ENCODE data around the gene RASGRF1. TPM values are rescaled to one million over a fixed set of nuclear protein-coding genes. Genes with fewer than 3 reads are reported as not detected.
"Not testable (repeated sequence)": the region's sequence is repeated elsewhere in the genome, so short reads cannot be mapped to it uniquely, and the experiment has no call there.

RASGRF1 gene
- 7.4 and 29.1 TPM in 2 replicates for total RNA-seq
- 14.6 TPM for polyA plus RNA-seq (2012)

- DNase-seq (ENCODE audit: low read depth): no peak
Observed at GRCh38 chr15:79090487-79091203, at the start of gene RASGRF1. Gene RASGRF1, minus strand, starts transcription at chr15:79090780. Its CDS starts 282 bp downstream, at chr15:79090498.

GRCh38 chr15:79136434-79137046 lies 46.0 kb upstream of the RASGRF1 start:
- DNase-seq (ENCODE audit: low read depth): no peak

DNA sequence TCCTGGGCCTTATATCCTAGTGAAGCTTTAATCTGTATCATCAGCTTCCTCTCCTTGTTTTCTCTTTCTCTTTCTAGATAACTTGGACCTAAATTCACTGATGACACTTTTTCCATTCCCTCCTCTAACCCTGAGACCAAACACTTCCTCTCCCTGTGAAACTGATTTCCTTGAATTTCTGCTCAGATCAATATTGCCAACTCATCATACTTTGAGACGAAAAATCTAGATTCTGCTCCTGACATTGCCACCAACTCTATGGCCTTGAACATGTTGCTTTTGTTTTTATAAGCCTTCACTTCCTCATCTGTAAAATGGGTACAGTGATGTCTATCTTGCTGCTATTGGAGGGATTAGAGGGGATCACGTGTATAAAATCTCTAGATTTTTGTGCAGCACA lies 42.7 kb upstream of the RASGRF1 start:
- DNase-seq (ENCODE audit: low read depth): no peak

- DNase-seq (ENCODE audit: low read depth): no peak
Observed at GRCh38 chr15:79132770-79133169, 42.2 kb upstream of the RASGRF1 start.

DNA sequence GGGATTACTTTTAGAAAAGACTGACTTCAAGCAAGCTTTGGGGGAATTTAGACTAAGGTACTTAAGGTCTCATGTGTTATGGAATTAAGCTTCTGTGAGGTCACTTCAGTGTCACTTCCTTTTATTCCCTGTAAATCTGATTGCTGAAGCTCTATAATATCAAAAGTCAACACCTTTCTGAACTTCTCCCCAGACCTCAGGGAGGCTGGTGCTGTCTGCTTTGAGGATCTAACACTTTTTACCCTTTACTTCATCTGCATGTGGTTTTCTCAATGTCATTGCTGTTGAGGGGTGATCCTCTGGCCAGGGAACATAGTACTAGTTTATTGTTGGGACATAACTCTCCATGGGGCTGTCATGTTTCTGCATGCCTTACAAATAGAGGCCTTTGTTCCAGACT lies 41.8 kb upstream of the RASGRF1 start:
- no peak for DNase-seq (ENCODE audit: low read depth)

- no peak for DNase-seq (ENCODE audit: low read depth)
Observed at GRCh38 chr15:79130535-79131130, 40.1 kb upstream of the RASGRF1 start.

DNA sequence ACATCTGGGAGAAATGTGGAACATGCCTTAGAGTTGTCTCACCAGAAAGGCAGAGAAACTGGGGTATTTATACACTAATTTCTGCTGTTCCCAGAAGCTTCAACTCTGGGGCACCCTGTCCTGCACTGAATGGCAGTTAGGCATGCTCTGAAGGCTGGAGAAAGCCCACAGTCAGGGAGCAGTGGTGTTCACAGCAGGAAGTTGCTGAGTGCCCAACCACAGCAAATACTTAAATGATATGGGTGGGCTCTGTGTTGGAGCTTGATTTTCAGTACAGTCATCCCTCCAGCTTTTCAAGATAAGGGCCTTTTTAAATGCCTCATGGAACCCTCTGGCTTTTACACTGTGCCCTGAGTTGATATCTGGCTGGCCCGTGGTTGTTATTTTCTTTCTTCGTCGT lies 38.7 kb upstream of the RASGRF1 start:
- no peak for DNase-seq (ENCODE audit: low read depth)

- no peak for DNase-seq (ENCODE audit: low read depth)
Observed at GRCh38 chr15:79128556-79128955, 38.0 kb upstream of the RASGRF1 start.

DNA sequence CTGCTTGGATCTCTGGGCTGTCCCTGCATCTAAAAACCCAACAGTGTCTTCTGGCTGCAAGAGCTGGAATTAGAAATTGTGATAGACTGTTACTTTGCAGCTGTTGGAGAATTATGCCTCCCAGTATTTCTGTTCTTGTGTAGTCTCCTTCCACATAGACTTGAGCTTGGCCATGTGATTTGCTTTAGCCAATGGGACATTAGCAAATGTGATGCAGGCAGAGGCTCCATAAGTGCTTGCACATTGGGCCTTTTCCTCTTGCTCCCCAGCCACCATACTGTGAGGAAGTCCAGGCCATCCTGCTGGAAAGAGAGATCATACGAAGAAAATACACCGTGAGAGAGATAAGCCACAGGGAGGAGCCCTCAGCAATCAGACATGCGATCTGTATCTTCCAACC lies 33.8 kb upstream of the RASGRF1 start:
- DNase-seq (ENCODE audit: low read depth): no peak

DNA sequence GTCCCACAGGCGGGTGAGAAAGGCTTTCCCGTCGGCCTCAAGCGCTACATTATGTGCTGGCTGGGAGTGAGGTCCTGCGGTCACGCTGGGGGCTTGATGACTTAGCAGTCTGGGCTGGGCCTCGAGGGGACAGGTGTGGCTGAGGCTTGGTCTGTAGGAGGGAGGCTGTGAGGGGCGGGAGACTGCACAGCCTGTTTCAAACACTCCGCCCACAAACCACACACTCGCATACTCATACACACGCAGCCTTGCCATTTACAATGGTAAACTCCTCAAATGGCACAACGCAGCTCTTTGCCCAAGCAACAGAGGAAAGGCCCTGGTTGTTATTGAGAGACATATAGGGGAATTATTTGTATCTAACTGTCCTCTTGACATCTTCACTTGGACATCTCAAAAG lies 32.4 kb upstream of the RASGRF1 start:
- DNase-seq (ENCODE audit: low read depth): peak; percentile 25

GRCh38 chr15:79122391-79122790 lies 31.8 kb upstream of the RASGRF1 start:
- no peak for DNase-seq (ENCODE audit: low read depth)

DNA sequence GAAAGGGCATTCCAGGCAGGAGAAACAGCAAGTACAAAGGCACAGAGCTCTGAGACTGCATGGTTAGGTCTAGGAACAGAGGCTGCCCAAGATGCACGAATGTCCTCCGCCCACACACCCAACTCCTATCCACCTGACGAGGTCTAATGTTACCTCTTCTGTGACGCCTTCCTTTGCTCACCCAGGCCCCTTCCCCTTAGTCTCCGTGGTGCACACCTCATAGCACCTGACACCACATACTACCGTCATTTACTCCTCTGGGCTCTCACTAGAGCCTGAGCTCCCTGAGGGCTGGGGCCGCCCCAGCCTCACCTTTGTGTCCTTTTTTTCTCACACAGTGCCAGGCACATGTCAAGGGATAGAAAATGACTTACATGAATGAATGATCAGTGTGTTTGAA lies 31.0 kb upstream of the RASGRF1 start:
- no peak for DNase-seq (ENCODE audit: low read depth)

DNA sequence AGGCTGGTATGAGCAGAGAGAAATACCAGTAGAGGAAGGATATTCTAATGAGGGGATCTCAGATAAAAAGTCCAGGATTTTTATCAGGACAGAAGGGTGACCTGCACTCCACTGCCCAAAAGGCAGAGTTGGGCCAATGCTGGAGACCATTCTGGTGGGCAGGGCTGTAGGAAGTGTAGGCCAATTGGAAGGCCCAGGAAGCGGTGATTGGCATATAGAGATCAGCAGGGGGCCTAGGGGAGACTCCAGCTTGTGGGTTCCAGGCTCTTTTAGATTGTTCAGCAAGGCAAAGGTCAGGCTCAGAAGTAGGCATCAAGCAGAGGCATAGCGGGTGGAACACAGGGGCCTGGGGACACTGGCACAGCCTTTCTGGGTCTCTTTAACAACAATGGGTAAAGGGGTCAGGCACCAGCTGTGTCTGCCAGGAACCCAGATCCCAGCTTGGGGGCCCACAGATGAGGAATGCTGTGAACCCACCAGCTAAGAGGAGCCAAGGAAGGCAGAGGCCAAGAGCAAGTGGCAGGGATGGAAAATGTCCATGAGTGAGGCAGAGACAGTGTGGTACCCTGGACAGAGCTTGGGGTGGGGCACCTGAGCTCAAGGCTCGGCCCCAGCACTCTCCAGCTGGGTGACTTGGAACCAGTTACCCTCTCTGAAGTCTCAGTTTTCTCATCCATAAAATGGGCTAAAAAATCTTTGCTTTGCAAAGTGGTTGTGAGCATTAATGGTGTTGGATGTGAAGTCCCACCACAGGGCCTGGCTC lies 27.0 kb upstream of the RASGRF1 start:
- DNase-seq (ENCODE audit: low read depth): no peak

GRCh38 chr15:79116771-79117170 lies 26.2 kb upstream of the RASGRF1 start:
- DNase-seq (ENCODE audit: low read depth): no peak

DNA sequence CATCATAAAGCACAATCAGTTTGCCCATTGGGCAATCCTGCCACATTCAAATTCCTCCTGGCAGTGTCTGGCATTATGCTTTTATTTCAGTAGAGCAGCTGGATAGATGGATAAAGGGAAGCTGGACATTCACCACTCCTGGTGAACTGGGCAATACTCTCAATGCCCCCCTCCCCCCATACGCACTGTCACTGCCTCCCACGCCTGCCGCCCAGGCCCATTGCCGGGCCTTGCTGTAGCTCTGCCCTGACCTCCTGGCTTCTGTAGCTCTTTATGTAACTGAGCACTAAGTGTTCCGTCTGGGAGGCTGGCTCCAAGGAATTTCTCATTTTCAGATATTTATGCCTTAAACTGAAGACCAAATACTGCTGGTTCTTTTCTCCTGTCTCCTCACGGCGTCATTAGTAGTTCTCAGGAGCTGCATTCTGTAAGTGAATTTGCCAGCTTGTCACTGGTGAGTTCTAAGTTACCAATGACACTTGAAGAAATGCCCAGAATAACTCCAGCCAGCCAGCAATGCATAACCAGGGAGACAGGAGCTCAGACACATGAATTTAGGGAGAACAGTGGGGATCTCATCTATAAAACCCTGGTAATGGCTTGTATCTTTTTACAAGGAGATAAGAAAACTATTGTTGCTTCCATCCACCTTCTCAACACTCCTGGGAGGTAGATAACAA lies 25.5 kb upstream of the RASGRF1 start:
- no peak for DNase-seq (ENCODE audit: low read depth)

DNA sequence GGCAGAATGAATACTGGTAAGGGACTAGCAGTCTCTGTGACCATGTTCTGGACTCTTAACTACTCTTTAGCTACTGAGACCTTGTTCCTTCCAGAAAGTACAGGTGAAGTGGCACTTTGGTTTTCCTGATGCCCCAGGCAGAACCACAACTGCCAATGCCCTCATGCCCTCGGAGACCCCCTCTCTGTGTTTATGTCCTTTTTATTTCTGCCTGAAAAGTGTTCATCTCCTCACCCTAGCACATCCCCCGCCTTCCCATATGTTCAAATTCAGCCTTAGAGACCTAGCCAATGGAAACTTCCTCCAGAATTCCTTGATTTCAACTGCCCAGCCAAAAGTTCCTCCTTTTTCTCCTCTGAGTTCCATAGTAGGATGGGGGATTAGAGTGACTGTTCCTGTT lies 23.3 kb upstream of the RASGRF1 start:
- no peak for DNase-seq (ENCODE audit: low read depth)

DNA sequence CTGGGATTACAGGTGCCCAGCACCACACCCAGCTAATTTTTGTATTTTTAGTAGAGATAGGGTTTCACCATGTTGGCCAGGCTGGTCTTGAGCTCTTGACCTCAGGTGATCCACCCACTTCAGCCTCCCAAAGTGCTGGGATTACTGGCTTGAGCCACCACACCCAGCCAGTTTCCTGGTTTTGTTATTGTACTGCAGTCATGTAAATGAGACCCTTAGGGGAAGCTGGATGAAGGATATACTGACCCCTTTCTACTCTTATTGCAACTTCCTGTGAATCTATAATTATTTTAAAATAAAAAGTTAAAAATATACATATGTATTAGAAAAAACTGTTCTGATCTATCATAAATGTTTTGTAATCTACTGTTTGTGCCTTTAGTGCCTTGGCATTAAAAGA lies 20.8 kb upstream of the RASGRF1 start:
- not testable (repeated sequence) for DNase-seq (ENCODE audit: low read depth)

- DNase-seq (ENCODE audit: low read depth): no peak
Observed at GRCh38 chr15:79105141-79105540, 14.6 kb upstream of the RASGRF1 start.

- no peak for DNase-seq (ENCODE audit: low read depth)
Observed at GRCh38 chr15:79102595-79102994, 12.0 kb upstream of the RASGRF1 start.

DNA sequence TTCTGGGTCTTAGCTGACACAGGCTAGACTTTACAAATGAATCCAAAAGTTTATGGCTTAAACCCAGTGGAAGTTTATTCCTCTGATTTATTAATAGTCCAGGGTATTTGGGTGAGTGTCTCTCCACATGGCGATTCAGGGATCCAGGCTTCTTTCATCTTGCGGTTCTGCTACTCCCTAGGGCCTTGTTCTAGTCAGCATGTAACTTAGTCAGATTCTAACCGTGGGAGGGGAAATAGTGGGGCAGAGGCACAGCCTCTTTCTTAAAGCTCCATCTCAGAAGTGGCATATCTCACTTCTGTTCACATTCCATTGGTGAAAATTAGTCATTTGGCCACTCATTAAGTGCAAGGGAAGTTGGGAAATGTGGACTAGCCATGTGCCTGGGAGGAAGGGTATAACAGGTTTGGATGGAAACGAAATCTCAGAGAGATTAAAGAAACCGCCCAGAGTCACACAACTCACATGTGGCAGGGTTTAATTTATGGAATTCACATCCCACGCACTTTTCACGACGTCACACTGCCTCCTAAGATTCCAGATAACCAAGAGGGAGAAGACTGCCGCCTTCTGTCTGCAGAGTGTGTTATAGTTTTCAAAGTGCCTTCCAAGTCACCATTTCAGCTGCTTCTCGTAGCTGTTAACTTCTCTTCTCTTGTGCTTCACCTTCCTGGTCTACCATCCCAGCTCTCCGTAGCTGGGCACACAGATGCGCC lies 11.4 kb upstream of the RASGRF1 start:
- no peak for DNase-seq (ENCODE audit: low read depth)

- peak; percentile 40 for DNase-seq (ENCODE audit: low read depth)
Observed at GRCh38 chr15:79099692-79100091, 9.1 kb upstream of the RASGRF1 start.

All from myocyte (in vitro differentiated cells).